Measurements from ENCODE around the gene KCNIP3.

The KCNIP3 gene

DNA sequence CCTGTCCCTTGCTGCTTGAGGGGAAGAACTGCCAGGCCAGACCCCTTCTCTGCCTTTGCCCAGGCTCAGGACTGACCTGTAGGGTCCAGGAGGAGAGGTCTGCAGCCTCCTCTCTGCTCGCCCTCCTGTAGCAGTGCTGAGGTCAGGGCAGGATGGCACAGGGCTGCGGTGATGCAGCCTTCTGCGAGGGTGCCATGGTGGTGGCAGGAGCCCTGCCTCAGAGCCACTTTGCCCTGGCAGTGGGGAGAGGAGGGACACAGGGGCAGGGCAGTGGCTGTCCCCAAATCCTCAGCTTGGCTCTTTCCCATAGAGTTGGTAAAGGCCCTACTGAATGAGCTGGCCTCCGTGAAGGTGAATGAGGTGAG, 22.0 kb upstream of the KCNIP3 start:
- DNase-seq: no peak

DNA sequence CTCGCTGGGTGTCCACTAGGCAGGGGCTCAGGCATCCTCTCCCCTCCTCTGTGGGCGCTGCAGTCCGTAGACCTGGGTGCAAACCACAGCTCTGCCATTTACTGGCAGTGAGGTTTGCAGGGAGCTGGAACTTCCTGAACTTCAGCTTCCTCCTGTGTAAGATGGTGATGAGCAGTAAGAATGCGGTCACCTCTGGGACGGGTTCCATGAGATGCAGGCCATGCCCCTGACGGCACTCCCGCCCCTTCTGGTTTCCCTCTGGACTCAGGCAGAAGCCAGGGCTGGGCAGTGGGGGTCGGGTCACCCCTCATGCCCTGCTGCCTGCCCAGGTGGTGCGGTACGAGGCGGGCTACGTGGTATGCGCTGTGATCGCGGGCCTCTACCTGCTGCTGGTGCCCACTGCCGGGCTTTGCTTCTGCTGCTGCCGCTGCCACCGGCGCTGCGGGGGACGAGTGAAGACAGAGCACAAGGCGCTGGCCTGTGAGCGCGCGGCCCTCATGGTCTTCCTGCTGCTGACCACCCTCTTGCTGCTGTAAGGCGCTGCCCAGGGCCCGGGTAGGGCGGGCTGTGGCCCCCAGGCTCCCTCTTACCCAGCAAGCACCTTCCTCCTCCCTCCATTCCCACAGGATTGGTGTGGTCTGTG, 21.4 kb upstream of the KCNIP3 start:
- no peak for DNase-seq

DNA sequence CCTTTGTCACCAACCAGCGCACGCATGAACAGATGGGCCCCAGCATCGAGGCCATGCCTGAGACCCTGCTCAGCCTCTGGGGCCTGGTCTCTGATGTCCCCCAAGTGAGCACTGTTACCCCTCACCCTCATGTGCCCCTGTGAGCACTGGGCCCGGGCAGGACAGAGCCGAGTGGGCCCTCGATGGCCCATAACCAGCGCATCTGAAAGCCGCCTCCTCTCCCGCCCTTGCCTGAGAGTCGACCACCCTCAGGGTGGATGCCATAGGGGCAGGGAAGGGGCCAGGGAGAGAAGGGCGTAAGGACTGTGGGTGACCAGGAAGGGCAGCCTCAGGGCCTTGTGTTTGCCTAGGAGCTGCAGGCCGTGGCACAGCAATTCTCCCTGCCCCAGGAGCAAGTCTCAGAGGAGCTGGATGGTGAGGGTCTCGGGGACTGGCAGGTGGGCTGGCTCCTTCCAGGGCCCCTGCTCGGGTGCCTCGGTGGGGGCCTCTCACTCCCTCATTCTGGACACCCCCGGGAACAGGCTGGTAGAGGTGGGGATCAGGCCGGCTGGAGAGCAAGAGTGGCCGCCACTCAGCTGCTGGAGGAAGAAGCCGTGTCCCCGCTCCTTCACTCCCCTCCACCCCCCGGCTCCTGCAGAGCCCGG, 20.8 kb upstream of the KCNIP3 start:
- DNase-seq: no peak

DNA sequence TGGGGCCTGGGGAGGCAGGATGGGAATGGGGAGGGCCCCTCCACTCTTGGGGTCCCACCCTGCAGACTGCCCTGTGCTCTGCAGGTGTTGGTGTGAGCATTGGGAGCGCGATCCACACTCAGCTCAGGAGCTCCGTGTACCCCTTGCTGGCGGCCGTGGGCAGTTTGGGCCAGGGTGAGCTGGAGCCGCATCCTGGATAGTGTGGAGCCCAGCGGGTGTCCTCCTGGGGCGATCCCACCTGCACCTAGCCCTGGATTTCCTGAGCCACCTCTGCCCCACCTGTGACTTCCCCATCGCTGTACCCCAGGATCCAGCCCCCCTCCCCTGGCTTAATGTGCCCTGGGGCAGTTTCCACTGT, 20.3 kb upstream of the KCNIP3 start:
- DNase-seq: no peak

DNA sequence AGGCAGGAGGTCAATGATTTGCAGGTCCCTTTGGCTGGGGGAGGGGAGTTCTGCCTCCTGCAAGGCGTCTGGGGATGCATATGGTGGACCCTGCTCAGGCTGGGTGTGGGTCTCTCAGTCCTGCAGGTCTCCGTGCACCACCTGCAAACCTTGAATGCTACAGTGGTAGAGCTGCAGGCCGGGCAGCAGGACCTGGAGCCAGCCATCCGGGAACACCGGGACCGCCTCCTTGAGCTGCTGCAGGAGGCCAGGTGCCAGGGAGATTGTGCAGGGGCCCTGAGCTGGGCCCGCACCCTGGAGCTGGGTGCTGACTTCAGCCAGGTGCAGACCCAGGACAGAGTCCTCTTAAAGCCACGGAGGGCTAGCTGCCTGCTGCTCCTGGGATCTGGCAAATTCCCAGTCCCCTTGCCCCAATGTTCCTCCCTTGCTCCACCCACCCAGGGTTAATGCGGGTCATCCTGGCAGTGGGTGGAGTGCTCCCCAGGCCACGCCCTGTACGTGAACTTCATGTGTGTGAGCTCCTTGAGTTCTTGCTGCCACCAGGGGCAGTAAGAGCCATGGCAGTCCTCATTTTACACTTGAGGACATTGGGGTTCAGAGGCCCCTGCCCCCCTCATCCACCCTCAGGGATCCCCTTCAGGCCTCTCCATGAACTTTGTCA, 19.8 kb upstream of the KCNIP3 start:
- DNase-seq: no peak

DNA sequence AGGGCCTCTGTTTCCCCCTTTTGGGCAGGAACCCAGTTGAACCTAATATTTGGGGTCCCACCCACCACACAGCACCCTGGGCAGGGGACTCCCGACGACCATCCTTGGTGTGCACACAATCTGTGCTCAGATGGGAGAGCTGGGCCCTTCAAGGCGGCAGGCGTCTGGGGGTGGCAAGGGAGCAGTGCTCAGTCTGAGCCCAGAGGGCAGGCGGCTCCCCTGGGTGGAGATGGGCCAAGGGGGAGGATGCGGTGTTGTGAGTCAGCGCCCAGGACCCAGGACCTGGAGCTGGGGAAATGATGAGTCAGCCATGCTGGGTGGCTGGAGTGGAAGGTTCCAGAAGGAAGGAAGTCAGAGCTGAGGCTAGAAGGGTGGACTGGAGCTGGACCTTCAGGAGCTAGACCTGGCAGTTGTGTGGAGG, 19.1 kb upstream of the KCNIP3 start:
- DNase-seq: no peak

DNA sequence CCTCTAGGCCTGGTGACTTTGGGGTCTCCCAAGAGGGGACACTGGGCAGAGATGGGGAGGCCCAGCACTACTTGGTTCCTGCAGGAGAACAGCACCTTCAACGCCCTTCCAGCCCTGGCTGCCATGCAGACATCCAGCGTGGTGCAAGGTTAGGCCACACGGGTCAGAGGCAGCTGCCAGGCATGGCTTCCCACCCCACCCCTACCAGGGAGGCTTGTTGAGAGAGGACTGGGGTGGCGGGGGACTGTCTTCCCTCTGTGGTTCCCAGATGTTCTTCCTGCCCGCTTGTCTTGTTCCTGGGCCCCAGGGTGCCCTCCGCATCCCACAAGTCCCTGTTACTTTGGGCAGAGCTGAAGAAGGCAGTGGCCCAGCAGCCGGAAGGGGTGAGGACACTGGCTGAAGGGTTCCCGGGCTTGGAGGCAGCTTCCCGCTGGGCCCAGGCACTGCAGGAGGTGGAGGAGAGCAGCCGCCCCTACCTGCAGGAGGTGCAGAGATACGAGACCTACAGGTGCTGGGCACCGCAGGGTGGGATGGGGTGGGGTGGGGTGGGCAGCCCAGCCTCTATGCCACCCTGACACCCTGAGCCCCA, 18.4 kb upstream of the KCNIP3 start:
- DNase-seq: no peak

DNA sequence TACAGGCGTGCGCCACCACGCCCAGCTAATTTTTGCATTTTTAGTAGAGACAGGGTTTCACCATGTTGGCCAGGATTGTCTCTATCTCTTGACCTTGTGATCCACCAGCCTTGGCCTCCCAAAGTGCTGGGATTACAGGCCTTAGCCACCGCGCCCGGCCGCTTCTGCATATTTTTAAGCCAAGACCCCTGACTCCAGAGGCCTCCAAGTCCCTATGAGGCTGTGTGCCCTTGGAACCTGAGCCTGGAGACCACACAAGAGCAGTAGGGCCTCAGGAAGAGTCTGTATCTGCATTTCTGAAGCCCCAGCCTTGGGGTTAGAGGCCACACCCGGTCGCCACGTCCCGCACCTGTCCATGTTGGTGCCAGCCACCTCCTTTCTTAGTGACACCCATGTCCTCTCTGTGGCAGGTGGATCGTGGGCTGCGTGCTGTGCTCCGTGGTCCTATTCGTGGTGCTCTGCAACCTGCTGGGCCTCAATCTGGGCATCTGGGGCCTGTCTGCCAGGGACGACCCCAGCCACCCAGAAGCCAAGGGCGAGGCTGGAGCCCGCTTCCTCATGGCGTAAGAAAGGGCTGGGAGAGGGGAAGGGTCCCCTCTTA, 17.6 kb upstream of the KCNIP3 start:
- no peak for DNase-seq

DNA sequence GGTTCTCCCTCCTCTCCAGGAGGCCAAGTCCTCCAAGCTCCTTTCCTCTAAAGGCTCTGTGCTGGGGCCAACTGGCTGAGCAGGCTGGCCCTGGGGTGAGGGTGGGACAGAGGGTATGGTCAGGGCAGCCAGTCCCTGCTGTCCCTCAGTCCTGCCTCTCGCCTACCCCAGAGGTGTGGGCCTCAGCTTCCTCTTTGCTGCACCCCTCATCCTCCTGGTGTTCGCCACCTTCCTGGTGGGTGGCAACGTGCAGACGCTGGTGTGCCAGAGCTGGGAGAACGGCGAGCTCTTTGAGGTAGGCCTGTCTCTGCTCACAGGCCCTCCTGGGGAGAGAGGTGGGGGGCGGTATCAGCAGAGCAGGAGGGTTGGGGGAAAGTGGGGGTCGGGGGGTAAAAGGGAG, 16.1 kb upstream of the KCNIP3 start:
- DNase-seq: no peak

DNA sequence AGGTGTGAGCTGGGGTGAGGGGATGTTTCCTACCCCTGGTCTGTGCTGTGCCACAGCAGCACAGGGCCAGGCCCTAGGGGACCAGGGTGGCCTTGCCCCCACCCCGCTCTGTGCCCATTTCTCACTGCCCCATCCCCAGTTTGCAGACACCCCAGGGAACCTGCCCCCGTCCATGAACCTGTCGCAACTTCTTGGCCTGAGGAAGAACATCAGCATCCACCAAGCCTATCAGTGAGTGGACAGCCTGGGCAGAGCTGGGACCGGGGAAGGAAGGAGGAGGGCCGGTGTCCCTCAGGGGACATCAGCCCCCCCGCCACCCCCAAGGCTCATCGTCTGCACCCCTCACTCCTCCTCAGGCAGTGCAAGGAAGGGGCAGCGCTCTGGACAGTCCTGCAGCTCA, 15.4 kb upstream of the KCNIP3 start:
- no peak for DNase-seq

DNA sequence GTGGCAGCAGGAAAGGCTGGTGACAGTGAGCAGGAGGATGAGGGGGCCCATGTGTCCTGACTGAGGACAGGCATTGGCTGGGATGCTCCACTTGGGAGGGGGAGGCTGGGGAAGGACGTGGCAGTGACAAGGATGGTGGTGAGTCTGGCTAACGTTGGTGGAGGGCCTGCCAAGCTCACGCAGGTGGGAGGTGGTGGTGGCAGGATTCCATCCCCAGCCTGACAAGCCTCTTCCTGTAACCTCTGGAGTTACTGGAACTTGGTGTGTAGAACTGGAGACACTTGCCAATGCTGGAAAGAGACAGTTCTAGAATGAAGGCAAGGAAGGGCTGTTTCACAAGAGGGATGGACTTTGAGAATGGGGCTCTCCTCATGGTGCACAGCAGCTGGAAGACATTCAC, 14.7 kb upstream of the KCNIP3 start:
- DNase-seq: no peak

DNA sequence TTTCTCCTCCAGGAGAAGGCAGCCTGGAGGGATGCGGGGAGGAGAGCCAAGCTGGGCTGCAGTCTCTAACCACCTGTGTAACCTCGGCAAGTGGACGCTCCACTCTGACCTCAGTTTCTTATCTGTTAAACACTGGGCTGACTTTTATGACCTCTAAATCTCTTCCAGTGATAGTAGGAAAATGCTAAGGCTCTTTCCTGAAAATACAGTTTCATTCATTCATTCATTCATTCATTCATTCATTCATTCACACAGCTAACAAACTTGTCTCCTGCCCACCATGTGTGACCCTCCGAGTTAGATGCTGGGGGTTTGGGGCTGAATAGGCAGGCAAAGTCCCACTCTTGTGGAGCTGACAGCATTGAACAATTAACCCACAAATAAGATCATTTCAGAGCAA, 13.6 kb upstream of the KCNIP3 start:
- no peak for DNase-seq

DNA sequence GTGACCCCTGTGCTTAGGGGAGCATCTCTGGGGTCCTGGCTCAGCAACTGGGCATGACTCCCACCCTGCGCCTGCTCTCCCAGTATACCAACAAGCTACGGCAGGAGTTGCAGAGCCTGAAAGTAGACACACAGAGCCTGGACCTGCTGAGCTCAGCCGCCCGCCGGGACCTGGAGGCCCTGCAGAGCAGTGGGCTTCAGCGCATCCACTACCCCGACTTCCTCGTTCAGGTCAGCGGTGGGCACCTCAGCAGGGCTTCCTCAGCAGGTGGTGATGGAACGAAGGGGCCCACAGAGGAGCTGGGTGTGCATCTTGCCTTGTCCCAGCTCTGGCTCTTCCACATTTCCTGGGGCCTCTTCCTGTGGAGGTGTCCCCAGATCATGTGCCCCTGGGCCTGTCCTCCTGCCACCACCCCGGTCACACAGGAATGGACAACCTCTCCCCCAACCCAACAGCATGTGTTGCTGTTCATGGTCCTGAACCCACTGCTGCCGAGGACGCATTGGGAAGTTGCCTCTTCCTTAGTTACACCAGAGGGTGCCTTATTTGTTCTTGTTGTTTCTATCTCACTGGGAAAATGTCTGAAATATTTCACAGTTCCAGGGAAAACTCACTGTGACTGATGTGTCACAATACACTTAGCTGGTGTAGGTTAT, 12.1 kb upstream of the KCNIP3 start:
- no peak for DNase-seq

DNA sequence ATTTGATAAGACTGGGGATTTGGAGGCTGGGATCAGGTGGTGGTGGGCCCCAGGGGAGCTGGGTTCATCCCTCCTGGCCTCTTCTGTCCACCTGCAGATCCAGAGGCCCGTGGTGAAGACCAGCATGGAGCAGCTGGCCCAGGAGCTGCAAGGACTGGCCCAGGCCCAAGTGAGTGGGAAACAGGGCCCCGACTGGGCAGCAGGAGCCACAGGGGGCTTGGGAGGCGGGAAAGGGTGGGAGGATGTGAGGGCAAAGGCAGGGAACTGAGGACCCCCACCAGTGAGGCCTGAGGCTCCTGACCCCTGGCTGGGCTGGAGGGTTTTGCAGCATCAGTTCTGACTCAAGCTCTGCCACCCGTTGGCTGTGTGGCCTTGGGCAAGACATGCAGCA, 11.6 kb upstream of the KCNIP3 start:
- no peak for DNase-seq

DNA sequence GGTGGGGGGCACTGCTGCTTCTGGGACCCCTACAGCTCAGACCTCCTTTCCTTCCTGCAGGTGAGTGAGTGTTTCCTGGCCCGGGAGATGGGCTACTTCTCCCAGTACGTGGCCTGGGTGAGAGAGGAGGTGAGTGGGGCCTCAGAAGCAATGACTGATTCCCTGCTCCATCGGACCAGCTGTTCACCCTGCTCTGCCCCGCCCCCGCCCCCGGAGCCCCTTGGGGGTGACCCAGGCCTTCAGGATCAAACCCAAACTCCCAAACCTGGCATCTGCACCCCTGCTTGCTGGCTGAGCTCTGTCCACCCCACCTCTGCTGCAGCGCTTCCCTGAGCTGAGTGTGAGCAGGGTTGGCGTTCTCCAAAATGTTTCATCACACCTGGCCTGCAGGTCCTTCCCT, 9.8 kb upstream of the KCNIP3 start:
- no peak for DNase-seq

DNA sequence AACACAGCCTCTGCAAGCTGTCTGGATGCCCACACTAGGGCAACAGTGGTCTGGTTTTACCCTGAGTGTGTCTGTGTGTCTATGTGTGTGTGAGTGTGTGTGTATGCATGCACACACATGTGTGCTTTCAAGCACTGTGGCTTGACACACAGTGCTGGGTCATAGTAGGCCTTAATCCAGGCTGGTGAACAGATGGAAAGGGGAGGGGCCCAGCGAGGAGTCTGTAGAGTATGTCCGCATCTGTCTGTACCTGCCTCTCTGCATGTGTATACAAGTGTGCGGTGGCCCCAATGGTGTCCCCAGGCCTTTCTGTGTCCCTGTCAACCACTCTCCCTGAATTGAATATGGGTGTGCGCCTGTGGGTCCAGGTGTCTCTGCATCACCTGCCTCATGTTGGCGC, 9.3 kb upstream of the KCNIP3 start:
- no peak for DNase-seq

DNA sequence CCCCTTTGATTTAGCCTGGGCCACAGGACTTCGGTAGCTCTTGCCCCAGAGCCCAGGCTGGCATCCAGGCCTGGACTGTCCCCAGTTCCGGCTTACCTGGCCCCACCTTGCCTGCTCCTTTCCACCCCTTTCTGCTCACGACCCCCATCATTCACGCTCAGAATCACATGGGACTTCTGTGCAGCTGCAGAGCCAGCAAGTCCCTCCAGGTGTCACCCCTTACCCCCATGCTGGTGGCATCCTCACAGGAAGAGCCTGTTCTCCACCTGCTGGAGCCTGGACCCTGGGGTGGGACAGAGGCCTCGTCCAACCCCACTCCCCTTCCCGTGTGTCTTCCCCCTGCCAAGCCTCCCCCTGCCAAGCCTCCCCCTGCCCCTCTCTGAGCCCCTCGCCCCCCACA, 7.9 kb upstream of the KCNIP3 start:
- DNase-seq: no peak

DNA sequence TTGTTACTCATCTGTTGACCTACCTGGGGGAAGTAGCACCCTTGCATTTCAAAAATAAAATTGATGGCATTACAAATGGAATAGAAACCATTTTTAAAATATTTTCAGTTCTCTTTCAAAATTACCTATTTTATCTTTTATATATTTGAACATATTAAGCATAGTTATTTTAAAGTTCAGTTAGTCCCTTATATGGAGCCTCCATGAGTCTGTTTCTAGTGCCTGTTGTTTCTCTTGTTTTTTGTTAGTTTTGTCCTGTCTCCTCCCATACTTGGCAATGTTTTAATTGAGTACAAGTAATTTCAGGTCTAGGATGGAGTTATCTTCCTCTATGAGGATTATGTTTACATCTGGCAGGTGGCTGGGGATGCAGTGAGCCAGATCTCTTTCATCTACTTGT, 5.9 kb upstream of the KCNIP3 start:
- no peak for DNase-seq

DNA sequence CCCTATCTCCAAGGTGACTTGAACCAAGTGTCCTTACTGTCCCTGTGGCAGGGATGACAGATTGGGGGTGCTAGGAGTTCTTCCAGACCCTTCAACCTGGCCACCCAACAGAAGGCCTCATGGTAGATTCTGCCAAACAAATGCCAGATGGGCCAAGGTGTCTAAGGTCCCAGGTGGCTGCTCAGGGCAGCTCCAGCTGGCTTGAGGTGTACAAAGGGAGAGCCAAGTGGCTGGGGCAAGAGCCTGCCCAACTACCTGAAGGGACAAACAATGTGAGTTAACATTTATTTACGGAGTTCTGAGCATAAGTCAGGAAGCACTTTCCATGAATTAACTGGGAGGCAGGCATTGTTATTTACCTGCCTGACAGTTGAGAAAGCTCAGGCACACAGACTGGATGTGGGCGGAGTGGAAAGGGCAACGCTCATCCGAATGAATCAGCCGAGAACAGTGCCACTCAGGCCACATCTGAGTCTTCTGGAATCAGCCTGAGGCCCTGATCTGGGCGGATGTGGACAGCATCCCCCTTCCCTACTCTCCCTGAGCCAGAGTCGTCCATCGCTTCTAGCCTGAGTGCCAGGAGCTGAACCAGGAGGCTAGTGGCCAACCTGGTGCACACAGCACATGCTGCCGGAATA, 4.4 kb upstream of the KCNIP3 start:
- no peak for DNase-seq

DNA sequence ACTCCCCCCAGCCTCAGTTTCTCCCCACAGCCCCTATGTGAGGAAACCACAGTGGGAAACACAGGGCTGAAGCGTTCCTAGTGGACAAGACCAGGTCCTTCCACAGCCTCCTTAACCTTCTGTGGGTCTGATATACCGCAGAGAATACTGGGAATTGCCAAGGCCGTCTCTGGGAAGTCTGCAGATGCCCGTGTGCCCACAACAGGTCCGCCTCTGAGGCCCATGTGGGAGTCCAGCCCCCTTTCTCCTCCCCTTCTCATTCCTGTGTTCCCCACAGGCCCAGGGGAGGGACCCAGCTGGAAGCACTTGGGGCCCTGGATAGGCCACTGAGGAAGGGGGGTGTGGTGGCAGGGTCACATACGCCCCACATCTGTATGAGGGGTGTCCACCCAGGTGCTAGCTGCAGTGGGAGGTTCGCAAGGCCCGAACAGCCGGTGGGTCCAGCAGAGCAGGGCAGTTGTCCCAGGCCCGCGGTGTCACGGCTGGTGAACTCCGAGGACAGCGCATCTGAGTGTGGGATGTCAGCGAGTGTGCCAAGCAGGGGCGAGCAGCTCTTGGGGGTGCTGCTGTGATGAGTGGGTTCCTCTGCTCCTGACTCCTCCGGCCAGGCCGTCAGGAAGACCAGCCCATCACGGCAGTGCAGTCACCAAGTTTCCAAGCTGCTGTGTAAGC, 2.4 kb upstream of the KCNIP3 start:
- DNase-seq: no peak

DNA sequence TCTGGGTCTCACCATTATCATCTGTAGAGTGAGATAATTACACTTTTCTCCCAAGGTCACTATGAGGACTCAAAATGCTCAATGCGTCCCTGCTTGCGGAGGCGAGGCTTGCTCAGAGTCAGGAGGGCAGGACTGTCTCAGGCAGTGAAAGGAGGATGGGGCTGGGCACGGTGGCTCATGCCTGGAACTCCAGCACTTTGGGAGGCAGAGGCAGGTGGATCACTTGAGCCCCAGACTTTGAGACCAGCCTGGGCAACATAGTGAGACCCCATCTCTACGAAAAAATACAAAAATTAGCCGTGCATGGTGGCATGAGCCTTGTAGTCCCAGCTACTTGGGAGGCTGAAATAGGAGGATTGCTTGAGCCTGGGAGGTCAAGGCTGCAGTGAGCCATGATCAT, 1.8 kb upstream of the KCNIP3 start:
- no peak for DNase-seq

DNA sequence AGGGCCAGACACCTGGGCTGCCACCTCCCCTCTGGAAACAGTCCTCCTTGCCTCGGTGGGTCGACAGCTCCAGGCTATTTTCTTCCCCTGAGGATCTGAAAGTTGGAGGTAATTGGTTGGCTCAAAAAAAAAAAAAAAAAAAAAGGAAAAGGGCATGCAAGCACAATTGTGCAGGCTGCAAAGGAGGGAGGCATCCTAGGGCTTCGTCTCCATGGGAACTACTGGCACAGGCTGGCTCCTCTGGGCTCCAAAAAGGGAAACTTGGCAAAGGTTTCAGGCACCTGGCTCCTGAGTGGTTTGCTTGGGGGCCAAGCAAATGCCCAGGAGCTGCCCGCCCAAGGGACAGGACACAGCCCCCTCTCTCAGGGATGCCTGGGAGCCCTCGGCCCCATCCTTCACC, 1.1 kb upstream of the KCNIP3 start:
- peak; percentile 94 for DNase-seq

Data from NCI-H1105 (cell line).